ENCODE data around the gene SEPTIN1. TPM values are rescaled to one million over a fixed set of nuclear protein-coding genes. Genes with fewer than 3 reads are reported as not detected.

Gene SEPTIN1
- total RNA-seq, 1 donor from 2014 or later, result 8.9 TPM

- no peak for DNase-seq (ENCODE audit: low spot score)
Observed at GRCh38 chr16:30377050-30377811, 5.1 kb downstream of the SEPTIN1 start.

GRCh38 chr16:30376461-30376902, 5.9 kb downstream of the SEPTIN1 start:
- DNase-seq (ENCODE audit: low spot score), result peak; percentile 65

- no peak for DNase-seq (ENCODE audit: low spot score)
Observed at GRCh38 chr16:30375864-30376263, 6.5 kb downstream of the SEPTIN1 start.

- no peak for DNase-seq (ENCODE audit: low spot score)
Observed at GRCh38 chr16:30374538-30374937, 7.8 kb downstream of the SEPTIN1 start, which contains the start of gene MYL11. Gene MYL11 (plus strand): TSS chr16:30374802. CDS start chr16:30374858, 56 bp downstream.

- DNase-seq (ENCODE audit: low spot score), result no peak
Observed at GRCh38 chr16:30372725-30373124, 9.6 kb downstream of the SEPTIN1 start.

GRCh38 chr16:30372038-30372712, 10.2 kb downstream of the SEPTIN1 start:
- DNase-seq (ENCODE audit: low spot score), result no peak

- DNase-seq (ENCODE audit: low spot score), result no peak
Observed at GRCh38 chr16:30371248-30371816, 11.0 kb downstream of the SEPTIN1 start.

GRCh38 chr16:30370456-30371247, 11.7 kb downstream of the SEPTIN1 start, which contains the start of gene TBC1D10B:
Gene TBC1D10B (minus strand): TSS chr16:30370494. CDS start chr16:30370183, 311 bp downstream.
- peak; percentile 100 for DNase-seq (ENCODE audit: low spot score)

GRCh38 chr16:30369938-30370455, 12.4 kb downstream of the SEPTIN1 start:
- DNase-seq (ENCODE audit: low spot score), result no peak

GRCh38 chr16:30369091-30369937, 13.0 kb downstream of the SEPTIN1 start:
- peak; percentile 22 for DNase-seq (ENCODE audit: low spot score)

GRCh38 chr16:30368792-30369090, 13.6 kb downstream of the SEPTIN1 start:
- no peak for DNase-seq (ENCODE audit: low spot score)

- DNase-seq (ENCODE audit: low spot score), result peak; percentile 40
Observed at GRCh38 chr16:30368122-30368791, 14.1 kb downstream of the SEPTIN1 start.

GRCh38 chr16:30367349-30368009, 14.9 kb downstream of the SEPTIN1 start:
- no peak for DNase-seq (ENCODE audit: low spot score)

GRCh38 chr16:30366511-30366910, 15.8 kb downstream of the SEPTIN1 start:
- DNase-seq (ENCODE audit: low spot score), result no peak

GRCh38 chr16:30365200-30365599, 17.2 kb downstream of the SEPTIN1 start:
- no peak for DNase-seq (ENCODE audit: low spot score)

GRCh38 chr16:30361180-30361579, 21.2 kb downstream of the SEPTIN1 start:
- DNase-seq (ENCODE audit: low spot score), result no peak

GRCh38 chr16:30359871-30360170, 22.5 kb downstream of the SEPTIN1 start:
- no peak for DNase-seq (ENCODE audit: low spot score)

- no peak for DNase-seq (ENCODE audit: low spot score)
Observed at GRCh38 chr16:30358990-30359870, 23.1 kb downstream of the SEPTIN1 start.

GRCh38 chr16:30358577-30358936, 23.8 kb downstream of the SEPTIN1 start:
- no peak for DNase-seq (ENCODE audit: low spot score)
